Nephron progenitor cell (in vitro differentiated cells): ENCODE measurements around the gene DAGLA.

ENCODE experiments used
- DNase-seq: peaks from one replicate; pipeline ENCODE4 v3.0.0; 2021
- H3K27ac Mint-ChIP-seq: 2 replicates; pipeline ENCODE4 v1.8.0; 2021; ENCODE audit warnings: mild to moderate bottlenecking, moderate library complexity, mixed read lengths
- H3K27me3 Mint-ChIP-seq: 2 replicates; pipeline ENCODE4 v1.8.0; 2021; ENCODE audit warnings: mild to moderate bottlenecking, low read depth, mixed read lengths; ENCODE audit not compliant: poor library complexity
- H3K36me3 Mint-ChIP-seq: 2 replicates; pipeline ENCODE4 v1.8.0; 2021; ENCODE audit warnings: low read depth, mixed read lengths
- H3K4me1 Mint-ChIP-seq: 2 replicates; pipeline ENCODE4 v1.8.0; 2021; ENCODE audit warnings: mixed read lengths
- H3K4me3 Mint-ChIP-seq: 2 replicates; pipeline ENCODE4 v1.8.0; 2021; ENCODE audit warnings: mild to moderate bottlenecking, moderate library complexity, mixed read lengths
- H3K9me3 Mint-ChIP-seq: 2 replicates; pipeline ENCODE4 v1.8.0; 2021; ENCODE audit warnings: mild to moderate bottlenecking, moderate library complexity, mixed read lengths
- TF ChIP-seq, protein P1 (sequence below): fragments of 200-600 bp; sonication (generic); IDR thresholded peaks from 2 replicates; pipeline ENCODE4 v1.5.0; 2021; ENCODE audit warnings: antibody characterized with exemption

Gene DAGLA

DNA sequence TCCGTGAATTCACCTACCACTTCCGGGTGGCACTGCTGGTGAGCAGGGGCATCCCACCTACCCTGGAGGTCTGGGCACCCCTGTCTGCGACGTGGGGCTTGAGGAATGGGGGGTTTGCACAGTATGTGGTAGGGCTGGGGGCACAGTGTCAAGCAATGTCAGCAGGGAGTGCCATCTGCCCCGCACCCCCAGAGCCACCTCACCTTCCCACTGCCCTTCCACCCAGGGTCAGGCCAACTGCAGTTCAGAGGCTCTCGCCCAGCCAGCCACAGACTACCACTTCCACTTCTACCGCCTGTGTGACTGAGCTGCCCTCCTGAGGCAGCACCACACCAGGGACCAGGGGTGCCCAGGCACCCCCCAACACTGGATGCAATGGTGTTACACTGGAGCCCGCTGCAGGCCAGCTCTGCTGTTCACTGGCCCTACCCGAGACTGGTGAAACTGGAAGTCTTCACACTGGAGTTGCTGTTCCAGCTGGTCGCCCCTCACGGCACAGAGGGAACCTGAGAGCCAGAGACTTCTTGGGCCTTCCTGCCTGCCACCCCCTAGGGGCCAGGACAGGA, 105.7 kb downstream of the DAGLA start:
- peak; percentile 56 for DNase-seq
- TF ChIP-seq, protein P1, sequence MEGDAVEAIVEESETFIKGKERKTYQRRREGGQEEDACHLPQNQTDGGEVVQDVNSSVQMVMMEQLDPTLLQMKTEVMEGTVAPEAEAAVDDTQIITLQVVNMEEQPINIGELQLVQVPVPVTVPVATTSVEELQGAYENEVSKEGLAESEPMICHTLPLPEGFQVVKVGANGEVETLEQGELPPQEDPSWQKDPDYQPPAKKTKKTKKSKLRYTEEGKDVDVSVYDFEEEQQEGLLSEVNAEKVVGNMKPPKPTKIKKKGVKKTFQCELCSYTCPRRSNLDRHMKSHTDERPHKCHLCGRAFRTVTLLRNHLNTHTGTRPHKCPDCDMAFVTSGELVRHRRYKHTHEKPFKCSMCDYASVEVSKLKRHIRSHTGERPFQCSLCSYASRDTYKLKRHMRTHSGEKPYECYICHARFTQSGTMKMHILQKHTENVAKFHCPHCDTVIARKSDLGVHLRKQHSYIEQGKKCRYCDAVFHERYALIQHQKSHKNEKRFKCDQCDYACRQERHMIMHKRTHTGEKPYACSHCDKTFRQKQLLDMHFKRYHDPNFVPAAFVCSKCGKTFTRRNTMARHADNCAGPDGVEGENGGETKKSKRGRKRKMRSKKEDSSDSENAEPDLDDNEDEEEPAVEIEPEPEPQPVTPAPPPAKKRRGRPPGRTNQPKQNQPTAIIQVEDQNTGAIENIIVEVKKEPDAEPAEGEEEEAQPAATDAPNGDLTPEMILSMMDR, result peak; percentile 14
- H3K4me1 Mint-ChIP-seq, result peaks cover 48% of the 10 kb centered on the region
- peak overlapping the region; percentile 71 for H3K27ac Mint-ChIP-seq
- H3K36me3 Mint-ChIP-seq, result peaks cover 47% of the 10 kb centered on the region
- H3K9me3 Mint-ChIP-seq, result no peaks in the 10 kb centered on the region
- H3K27me3 Mint-ChIP-seq, result no peaks in the 10 kb centered on the region
- H3K4me3 Mint-ChIP-seq, result peak overlapping the region; percentile 47

DNA sequence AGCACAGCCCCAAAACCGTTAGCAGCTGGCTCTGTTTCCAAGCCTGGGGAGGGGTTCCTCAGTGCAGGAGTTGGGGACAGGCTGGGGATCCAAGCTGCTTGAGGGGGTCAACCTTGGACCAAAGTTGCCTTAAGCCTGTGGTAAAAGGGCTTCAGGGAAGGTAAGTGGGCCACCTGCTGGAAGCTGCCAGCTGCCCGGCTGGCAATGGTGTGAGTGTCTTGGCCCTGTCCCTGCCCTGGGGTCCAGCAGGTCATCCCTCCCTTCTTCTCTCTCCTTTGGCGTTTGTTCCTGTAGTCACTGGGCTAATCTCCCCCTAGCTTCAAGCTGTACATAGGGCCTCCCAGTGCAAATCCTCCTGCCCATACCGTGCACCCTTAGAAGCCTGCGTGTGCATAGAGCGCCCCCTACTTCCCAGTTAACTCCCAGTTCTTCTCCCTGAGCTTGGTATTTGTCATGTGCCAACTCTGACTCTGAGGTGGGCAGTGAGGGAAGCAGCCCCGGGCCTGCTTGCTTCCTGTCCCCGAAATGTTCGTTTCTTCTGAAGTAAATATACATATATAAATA, 107.8 kb downstream of the DAGLA start:
- Mint-ChIP-seq H3K27ac (peak overlapping the region; percentile 59), H3K4me1 (peaks cover 56% of the 10 kb centered on the region), H3K9me3 (no peaks in the 10 kb centered on the region), H3K4me3 (no peak overlapping the region), H3K36me3 (peaks cover 44% of the 10 kb centered on the region), H3K27me3 (no peaks in the 10 kb centered on the region)
- TF ChIP-seq, protein P1, result peak; percentile 51
- peak; percentile 39 for DNase-seq

DNA sequence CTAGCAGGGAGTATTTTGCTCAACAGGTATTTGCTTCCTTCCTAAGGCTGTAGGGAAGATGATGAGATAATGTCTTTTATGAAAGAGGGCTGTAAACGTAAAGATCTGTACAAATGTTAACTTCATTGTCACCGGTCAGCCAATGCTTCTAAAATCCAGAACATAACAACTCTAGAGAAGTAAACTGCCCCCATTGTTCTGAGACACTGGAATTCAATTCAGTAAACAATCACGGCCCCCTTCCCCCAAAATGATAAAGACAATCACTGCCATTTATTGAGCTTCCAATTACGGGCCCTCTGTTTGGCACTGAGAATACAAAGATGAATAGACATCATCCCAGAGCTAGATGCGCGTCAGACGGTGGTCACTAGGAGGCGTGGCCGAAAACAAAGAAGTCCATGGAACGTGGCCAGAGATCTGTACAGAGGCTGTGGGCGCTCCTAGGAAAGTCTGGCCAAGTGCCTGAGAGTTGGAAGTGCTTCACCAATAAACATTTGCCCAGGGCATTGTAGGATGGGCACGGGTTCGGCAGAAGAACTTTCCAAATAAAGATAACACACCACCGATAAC, 111.6 kb downstream of the DAGLA start:
- peaks cover 45% of the 10 kb centered on the region for H3K4me1 Mint-ChIP-seq
- no peaks in the 10 kb centered on the region for H3K27me3 Mint-ChIP-seq
- peak; percentile 65 for DNase-seq
- TF ChIP-seq, protein P1, result no peak
- H3K4me3 Mint-ChIP-seq, result peak overlapping the region; percentile 96
- H3K27ac Mint-ChIP-seq, result peak overlapping the region; percentile 100
- peaks cover 40% of the 10 kb centered on the region for H3K36me3 Mint-ChIP-seq
- H3K9me3 Mint-ChIP-seq, result no peaks in the 10 kb centered on the region

DNA sequence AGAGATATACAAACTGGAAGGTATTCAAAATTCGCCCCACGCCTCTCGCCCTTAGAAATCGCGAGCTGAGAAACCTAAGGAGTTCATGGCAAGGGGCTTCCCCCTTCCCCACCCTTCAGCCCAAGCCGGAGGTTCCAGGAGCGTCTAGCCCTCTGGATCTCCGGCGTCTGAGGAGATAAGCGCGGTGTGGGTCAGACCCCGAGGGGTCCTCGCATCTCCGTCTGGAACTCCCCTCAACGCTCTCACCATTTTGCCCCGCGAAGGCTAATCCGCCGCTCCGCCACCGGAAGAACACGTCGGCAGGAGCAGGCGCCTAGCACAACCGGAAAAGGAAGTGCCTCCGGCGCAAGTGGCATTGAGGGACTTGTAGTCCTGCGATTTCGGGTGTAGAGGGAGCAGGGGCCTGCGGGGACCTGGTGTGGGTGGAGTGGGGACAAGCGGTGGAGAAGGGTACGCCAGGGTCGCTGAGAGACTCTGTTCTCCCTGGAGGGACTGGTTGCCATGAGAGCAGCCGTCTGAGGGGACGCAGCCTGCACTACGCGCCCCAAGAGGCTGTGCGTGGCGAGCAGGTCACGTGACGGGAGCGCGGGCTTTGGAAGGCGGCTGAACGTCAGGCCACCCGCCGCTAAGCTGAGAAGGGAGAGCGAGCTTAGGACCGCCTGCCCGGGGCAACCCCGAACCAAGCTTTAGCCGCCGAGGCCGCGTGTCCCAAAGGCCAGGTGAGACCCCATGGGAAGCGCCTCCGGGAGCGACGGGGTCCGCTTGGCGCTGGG, 112.3 kb downstream of the DAGLA start, which contains the start of the genes FEN1 and TMEM258:
TSS of gene FEN1 (plus strand) at position 602 of the 773 bp plus-strand sequence. CDS start 2,451 bp downstream, outside the sequence.
TSS of gene TMEM258 (minus strand) at position 290 of the 773 bp plus-strand sequence. CDS start at position 249, 41 bp downstream.
- DNase-seq, result peak; percentile 86
- TF ChIP-seq, protein P1, result no peak
- peak within 1 kb of the TSS; percentile 96 for H3K4me3 Mint-ChIP-seq
- H3K27me3 Mint-ChIP-seq, result no peaks in the 10 kb centered on the region
- H3K36me3 Mint-ChIP-seq, result peaks cover 45% of the 10 kb centered on the region
- H3K9me3 Mint-ChIP-seq, result no peaks in the 10 kb centered on the region
- peaks cover 48% of the 10 kb centered on the region for H3K4me1 Mint-ChIP-seq
- peak within 1 kb of the TSS; percentile 100 for H3K27ac Mint-ChIP-seq

DNA sequence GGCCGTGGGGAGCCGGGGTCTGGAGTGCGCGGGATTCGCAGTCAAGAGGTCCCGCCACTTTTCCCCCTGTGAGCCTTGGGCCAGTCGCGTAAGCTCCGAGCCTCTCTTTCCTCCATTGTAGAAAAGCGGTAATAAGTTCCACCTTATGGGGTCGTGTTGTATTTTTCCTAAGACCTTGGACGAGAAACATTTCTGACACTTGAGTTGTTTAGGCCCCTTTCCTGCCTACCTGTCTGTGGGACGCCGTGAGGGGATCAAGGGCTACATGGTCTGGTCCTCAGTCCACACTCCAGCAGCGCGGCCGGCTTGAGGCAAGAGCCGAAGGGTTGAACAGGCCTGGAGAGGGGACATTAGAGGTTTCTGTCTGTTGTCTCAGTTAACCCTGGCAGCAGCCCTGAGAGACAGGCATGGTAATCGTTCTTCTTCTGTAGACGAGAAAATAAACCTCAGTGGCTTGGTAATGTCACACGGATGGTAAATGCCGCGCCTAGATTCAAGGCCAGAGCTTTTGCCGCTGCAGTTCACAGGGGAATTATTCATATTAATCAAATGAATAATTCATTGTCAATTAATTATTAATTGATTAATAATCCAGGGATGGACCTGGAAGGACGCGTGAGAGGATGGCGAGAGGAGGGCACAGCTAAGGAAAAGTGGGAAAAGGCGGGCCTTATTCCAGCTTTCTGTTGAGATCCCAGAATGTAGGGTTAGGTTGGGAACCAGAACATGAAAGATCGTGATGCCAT, 113.1 kb downstream of the DAGLA start:
- H3K27ac Mint-ChIP-seq, result peak overlapping the region; percentile 95
- TF ChIP-seq, protein P1, result no peak
- H3K4me3 Mint-ChIP-seq, result peak overlapping the region; percentile 96
- peaks cover 44% of the 10 kb centered on the region for H3K4me1 Mint-ChIP-seq
- no peak for DNase-seq
- H3K9me3 Mint-ChIP-seq, result no peaks in the 10 kb centered on the region
- peaks cover 40% of the 10 kb centered on the region for H3K36me3 Mint-ChIP-seq
- no peaks in the 10 kb centered on the region for H3K27me3 Mint-ChIP-seq
